K562 (cell line): ENCODE data around the gene CD55. TPM values are rescaled to one million over a fixed set of nuclear protein-coding genes. Genes with fewer than 3 reads are reported as not detected.

Experiments used
- DIDO1 ChIP-seq: fragments of 450-650 bp; IDR thresholded peaks from 2 replicates; pipeline ENCODE4 v1.6.1; 2016; ENCODE audit warnings: low read depth, missing biosample characterization, missing genetic modification characterization
- HNRNPLL ChIP-seq: fragments of 200-400 bp; formaldehyde crosslinking; IDR thresholded peaks from 2 replicates; pipeline ENCODE4 v1.6.1; 2017; ENCODE audit warnings: low read length, low read depth, mild to moderate bottlenecking; ENCODE audit not compliant: poor library complexity, severe bottlenecking
- KLF1 ChIP-seq: fragments of 450-650 bp; IDR thresholded peaks from 2 replicates; pipeline ENCODE4 v1.6.1; 2016; ENCODE audit warnings: missing genetic modification characterization, missing compliant biosample characterization
- MXI1 ChIP-seq: IDR thresholded peaks from 2 replicates; pipeline ENCODE4 v1.6.1; 2011; ENCODE audit warnings: low read depth, mild to moderate bottlenecking, improper control_type of control experiment, low read length
- NUFIP1 ChIP-seq: fragments of 450-650 bp; IDR thresholded peaks from 2 replicates; pipeline ENCODE4 v1.6.1; 2018; ENCODE audit not compliant: partially characterized antibody
- SMAD3 ChIP-seq: fragments of 450-650 bp; formaldehyde crosslinking; conservative IDR thresholded peaks from 2 replicates; pipeline ENCODE4 v1.4.0; 2020; ENCODE audit warnings: mild to moderate bottlenecking
- SPI1 ChIP-seq: IDR thresholded peaks from 2 replicates; pipeline ENCODE4 v1.6.1; 2011; ENCODE audit warnings: low read depth, low read length, control low read depth, borderline replicate concordance
- SUPT5H ChIP-seq: fragments of 450-650 bp; IDR thresholded peaks from 2 replicates; pipeline ENCODE4 v1.6.1; 2016
- ZNF143 ChIP-seq: sonication (generic); formaldehyde crosslinking; IDR thresholded peaks from 2 replicates; pipeline ENCODE4 v1.9.0; 2022; ENCODE audit warnings: mild to moderate bottlenecking, missing genetic modification reagents
- ZNF175 ChIP-seq: fragments of 200-800 bp; sonication (Bioruptor generic); IDR thresholded peaks from 2 replicates; pipeline ENCODE4 v1.6.1; 2016; ENCODE audit warnings: low read depth, mild to moderate bottlenecking, missing genetic modification characterization, missing compliant biosample characterization
- ZNF41 ChIP-seq: fragments of 250-450 bp; sonication (Bioruptor Pico); conservative IDR thresholded peaks from 2 replicates; pipeline ENCODE4 v1.4.0; 2020; ENCODE audit warnings: mild to moderate bottlenecking
- ZNF785 ChIP-seq: fragments of 250-450 bp; sonication (Bioruptor Pico); IDR thresholded peaks from 2 replicates; pipeline ENCODE4 v1.4.0; 2020; ENCODE audit warnings: mild to moderate bottlenecking
- ZNF79 ChIP-seq: fragments of 250-450 bp; sonication (Bioruptor Pico); IDR thresholded peaks from 2 replicates; pipeline ENCODE4 v1.4.0; 2020; ENCODE audit warnings: low read depth, mild to moderate bottlenecking, moderate library complexity
- polyA plus RNA-seq, 8 experiments: library from polyadenylated mRNA; depleted of rRNA in 4 of 8; stranded (reverse) in 5 of 8; unstranded in 3 of 8; fragments of >200 nt; fragmentation: Nextera tagmentation in 2 of 8; fragmentation: Illumina TruSeq in 1 of 8; extraction: Ambion mirVana in 2 of 8; extraction: Trizol in 1 of 8; gene quantifications; 2 replicates each; pipeline versions ENCODE4 v1.2.1 to v1.2.3, GENCODE V29; 2011 to 2014; ENCODE audit warnings: inconsistent platforms in 1 of 8, missing spikeins in 1 of 8
- total RNA-seq, 7 experiments: library from RNA; depleted of rRNA in 6 of 7; stranded (reverse); fragments of >200 nt in 6 of 7; fragmentation: Illumina TruSeq in 2 of 7; extraction: Trizol in 2 of 7; gene quantifications; 2 replicates each; pipeline versions ENCODE4 v1.2.1 to v1.2.3, GENCODE V29; 2011 to 2021; ENCODE audit warnings: low replicate concordance in 1 of 7
- TF ChIP-seq, protein P1 (sequence below): fragments of 200-600 bp; sonication (generic); IDR thresholded peaks from one replicate; pipeline ENCODE4 v1.6.1; 2012; ENCODE audit warnings: mild to moderate bottlenecking, low read depth, low read length, inconsistent platforms
- TF ChIP-seq, protein P2 (sequence below), 2 experiments: fragments of 150-350 bp in 1 of 2; IDR thresholded peaks; 2 replicates each; pipeline ENCODE4 v1.6.1; 2012 to 2016; ENCODE audit warnings: low read depth in 2 of 2, low read length in 2 of 2, mild to moderate bottlenecking in 1 of 2, moderate library complexity in 1 of 2

The CD55 gene
- total and polyA plus RNA-seq, 9 of the 15 experiments (the other 6 are each of a cell fraction or from before 2014, with no cell fraction given), result 17.7 to 150 (median 97.0) TPM

- TF ChIP-seq, protein P1, sequence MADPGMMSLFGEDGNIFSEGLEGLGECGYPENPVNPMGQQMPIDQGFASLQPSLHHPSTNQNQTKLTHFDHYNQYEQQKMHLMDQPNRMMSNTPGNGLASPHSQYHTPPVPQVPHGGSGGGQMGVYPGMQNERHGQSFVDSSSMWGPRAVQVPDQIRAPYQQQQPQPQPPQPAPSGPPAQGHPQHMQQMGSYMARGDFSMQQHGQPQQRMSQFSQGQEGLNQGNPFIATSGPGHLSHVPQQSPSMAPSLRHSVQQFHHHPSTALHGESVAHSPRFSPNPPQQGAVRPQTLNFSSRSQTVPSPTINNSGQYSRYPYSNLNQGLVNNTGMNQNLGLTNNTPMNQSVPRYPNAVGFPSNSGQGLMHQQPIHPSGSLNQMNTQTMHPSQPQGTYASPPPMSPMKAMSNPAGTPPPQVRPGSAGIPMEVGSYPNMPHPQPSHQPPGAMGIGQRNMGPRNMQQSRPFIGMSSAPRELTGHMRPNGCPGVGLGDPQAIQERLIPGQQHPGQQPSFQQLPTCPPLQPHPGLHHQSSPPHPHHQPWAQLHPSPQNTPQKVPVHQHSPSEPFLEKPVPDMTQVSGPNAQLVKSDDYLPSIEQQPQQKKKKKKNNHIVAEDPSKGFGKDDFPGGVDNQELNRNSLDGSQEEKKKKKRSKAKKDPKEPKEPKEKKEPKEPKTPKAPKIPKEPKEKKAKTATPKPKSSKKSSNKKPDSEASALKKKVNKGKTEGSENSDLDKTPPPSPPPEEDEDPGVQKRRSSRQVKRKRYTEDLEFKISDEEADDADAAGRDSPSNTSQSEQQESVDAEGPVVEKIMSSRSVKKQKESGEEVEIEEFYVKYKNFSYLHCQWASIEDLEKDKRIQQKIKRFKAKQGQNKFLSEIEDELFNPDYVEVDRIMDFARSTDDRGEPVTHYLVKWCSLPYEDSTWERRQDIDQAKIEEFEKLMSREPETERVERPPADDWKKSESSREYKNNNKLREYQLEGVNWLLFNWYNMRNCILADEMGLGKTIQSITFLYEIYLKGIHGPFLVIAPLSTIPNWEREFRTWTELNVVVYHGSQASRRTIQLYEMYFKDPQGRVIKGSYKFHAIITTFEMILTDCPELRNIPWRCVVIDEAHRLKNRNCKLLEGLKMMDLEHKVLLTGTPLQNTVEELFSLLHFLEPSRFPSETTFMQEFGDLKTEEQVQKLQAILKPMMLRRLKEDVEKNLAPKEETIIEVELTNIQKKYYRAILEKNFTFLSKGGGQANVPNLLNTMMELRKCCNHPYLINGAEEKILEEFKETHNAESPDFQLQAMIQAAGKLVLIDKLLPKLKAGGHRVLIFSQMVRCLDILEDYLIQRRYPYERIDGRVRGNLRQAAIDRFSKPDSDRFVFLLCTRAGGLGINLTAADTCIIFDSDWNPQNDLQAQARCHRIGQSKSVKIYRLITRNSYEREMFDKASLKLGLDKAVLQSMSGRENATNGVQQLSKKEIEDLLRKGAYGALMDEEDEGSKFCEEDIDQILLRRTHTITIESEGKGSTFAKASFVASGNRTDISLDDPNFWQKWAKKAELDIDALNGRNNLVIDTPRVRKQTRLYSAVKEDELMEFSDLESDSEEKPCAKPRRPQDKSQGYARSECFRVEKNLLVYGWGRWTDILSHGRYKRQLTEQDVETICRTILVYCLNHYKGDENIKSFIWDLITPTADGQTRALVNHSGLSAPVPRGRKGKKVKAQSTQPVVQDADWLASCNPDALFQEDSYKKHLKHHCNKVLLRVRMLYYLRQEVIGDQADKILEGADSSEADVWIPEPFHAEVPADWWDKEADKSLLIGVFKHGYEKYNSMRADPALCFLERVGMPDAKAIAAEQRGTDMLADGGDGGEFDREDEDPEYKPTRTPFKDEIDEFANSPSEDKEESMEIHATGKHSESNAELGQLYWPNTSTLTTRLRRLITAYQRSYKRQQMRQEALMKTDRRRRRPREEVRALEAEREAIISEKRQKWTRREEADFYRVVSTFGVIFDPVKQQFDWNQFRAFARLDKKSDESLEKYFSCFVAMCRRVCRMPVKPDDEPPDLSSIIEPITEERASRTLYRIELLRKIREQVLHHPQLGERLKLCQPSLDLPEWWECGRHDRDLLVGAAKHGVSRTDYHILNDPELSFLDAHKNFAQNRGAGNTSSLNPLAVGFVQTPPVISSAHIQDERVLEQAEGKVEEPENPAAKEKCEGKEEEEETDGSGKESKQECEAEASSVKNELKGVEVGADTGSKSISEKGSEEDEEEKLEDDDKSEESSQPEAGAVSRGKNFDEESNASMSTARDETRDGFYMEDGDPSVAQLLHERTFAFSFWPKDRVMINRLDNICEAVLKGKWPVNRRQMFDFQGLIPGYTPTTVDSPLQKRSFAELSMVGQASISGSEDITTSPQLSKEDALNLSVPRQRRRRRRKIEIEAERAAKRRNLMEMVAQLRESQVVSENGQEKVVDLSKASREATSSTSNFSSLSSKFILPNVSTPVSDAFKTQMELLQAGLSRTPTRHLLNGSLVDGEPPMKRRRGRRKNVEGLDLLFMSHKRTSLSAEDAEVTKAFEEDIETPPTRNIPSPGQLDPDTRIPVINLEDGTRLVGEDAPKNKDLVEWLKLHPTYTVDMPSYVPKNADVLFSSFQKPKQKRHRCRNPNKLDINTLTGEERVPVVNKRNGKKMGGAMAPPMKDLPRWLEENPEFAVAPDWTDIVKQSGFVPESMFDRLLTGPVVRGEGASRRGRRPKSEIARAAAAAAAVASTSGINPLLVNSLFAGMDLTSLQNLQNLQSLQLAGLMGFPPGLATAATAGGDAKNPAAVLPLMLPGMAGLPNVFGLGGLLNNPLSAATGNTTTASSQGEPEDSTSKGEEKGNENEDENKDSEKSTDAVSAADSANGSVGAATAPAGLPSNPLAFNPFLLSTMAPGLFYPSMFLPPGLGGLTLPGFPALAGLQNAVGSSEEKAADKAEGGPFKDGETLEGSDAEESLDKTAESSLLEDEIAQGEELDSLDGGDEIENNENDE, result no peak
- TF ChIP-seq SPI1 (peak; percentile 100), SMAD3 (CRISPR knock-in tag) (no peak), ZNF175 (CRISPR knock-in tag) (peak; percentile 85; the same call in 1 of the 2 replicates), ZNF143 (no peak), ZNF785 (CRISPR knock-in tag) (no peak), HNRNPLL (no peak), DIDO1 (tag) (no peak; the same call in 1 of the 2 replicates), KLF1 (tag) (no peak), MXI1 (no peak), NUFIP1 (no peak), ZNF79 (CRISPR knock-in tag) (no peak), ZNF41 (CRISPR knock-in tag) (no peak), SUPT5H (0 out of 2 replicates have a peak, but pooled peaks have one; percentile 16)
- TF ChIP-seq, protein P2, sequence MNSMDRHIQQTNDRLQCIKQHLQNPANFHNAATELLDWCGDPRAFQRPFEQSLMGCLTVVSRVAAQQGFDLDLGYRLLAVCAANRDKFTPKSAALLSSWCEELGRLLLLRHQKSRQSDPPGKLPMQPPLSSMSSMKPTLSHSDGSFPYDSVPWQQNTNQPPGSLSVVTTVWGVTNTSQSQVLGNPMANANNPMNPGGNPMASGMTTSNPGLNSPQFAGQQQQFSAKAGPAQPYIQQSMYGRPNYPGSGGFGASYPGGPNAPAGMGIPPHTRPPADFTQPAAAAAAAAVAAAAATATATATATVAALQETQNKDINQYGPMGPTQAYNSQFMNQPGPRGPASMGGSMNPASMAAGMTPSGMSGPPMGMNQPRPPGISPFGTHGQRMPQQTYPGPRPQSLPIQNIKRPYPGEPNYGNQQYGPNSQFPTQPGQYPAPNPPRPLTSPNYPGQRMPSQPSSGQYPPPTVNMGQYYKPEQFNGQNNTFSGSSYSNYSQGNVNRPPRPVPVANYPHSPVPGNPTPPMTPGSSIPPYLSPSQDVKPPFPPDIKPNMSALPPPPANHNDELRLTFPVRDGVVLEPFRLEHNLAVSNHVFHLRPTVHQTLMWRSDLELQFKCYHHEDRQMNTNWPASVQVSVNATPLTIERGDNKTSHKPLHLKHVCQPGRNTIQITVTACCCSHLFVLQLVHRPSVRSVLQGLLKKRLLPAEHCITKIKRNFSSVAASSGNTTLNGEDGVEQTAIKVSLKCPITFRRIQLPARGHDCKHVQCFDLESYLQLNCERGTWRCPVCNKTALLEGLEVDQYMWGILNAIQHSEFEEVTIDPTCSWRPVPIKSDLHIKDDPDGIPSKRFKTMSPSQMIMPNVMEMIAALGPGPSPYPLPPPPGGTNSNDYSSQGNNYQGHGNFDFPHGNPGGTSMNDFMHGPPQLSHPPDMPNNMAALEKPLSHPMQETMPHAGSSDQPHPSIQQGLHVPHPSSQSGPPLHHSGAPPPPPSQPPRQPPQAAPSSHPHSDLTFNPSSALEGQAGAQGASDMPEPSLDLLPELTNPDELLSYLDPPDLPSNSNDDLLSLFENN (IDR thresholded peaks at IDR 0.05; ENCODE audit: low read depth in 2 of 2, low read length in 2 of 2), result no peak
Measured at GRCh38 chr1:207309745-207310273, 11.7 kb upstream of the CD55 start (continued).
